SU-DHL-6 (cell line): Measurements from ENCODE around the gene TDRD1.
A peak's percentile ranks its signal among the peaks of the same experiment; 100 is the strongest.

Experiments
- H2AFZ ChIP-seq: fragments of 200-600 bp; sonication (generic); 2 replicates; pipeline ENCODE4 v1.6.1; 2014; ENCODE audit warnings: low read depth, mild to moderate bottlenecking, moderate library complexity, mixed read lengths, antibody characterized with exemption, low read length; ENCODE audit not compliant: severe bottlenecking
- H3F3A ChIP-seq: fragments of 200-600 bp; shearing (Covaris generic); 2 replicates; pipeline ENCODE4 v1.6.0; 2016; ENCODE audit warnings: antibody characterized with exemption, mild to moderate bottlenecking; ENCODE audit not compliant: insufficient read depth
- H3K27ac ChIP-seq: fragments of 200-600 bp; sonication (generic); 2 replicates; pipeline ENCODE4 v1.5.1; 2016; ENCODE audit warnings: low read depth, mild to moderate bottlenecking, low read length, moderate library complexity, mixed read lengths
- H3K27me3 ChIP-seq: fragments of 200-600 bp; sonication (generic), shearing (Covaris generic); 2 replicates; pipeline ENCODE4 v1.6.0; 2014; ENCODE audit warnings: mild to moderate bottlenecking, low read length
- H3K36me3 ChIP-seq: fragments of 200-600 bp; sonication (generic); 2 replicates; pipeline ENCODE4 v1.6.1; 2014; ENCODE audit warnings: mild to moderate bottlenecking, low read length, mixed read lengths
- H3K4me2 ChIP-seq: fragments of 300-600, 200-600 bp; shearing (Covaris generic), sonication (generic); 2 replicates; pipeline ENCODE4 v1.6.0; 2014; ENCODE audit warnings: low read length, low read depth, mild to moderate bottlenecking; ENCODE audit not compliant: poor library complexity, severe bottlenecking
- H3K4me3 ChIP-seq: fragments of 200-600 bp; sonication (generic); 2 replicates; pipeline ENCODE4 v1.5.1; 2014; ENCODE audit warnings: antibody characterized with exemption, low read length, mild to moderate bottlenecking, mixed read lengths; ENCODE audit not compliant: insufficient read depth, poor library complexity, severe bottlenecking
- H3K79me2 ChIP-seq: fragments of 200-600 bp; sonication (generic); 2 replicates; pipeline ENCODE4 v1.6.1; 2014; ENCODE audit warnings: mild to moderate bottlenecking, low read length, moderate library complexity; ENCODE audit not compliant: insufficient read depth
- H3K9ac ChIP-seq: fragments of 200-600 bp; sonication (generic); 2 replicates; pipeline ENCODE4 v1.7.0; 2014; ENCODE audit warnings: mild to moderate bottlenecking, low read length
- H3K9me2 ChIP-seq: fragments of 200-600 bp; sonication (generic); replicated peaks from 2 replicates; pipeline ENCODE4 v1.6.1; 2014; ENCODE audit warnings: low read length; ENCODE audit not compliant: insufficient read depth
- H3K9me3 ChIP-seq: fragments of 200-600 bp; sonication (generic); 2 replicates; pipeline ENCODE4 v1.6.1; 2014; ENCODE audit warnings: low read length, mixed read lengths; ENCODE audit not compliant: insufficient read depth
- H4K20me1 ChIP-seq: fragments of 200-600 bp; sonication (generic); 2 replicates; pipeline ENCODE4 v1.6.1; 2014; ENCODE audit warnings: low read depth, mild to moderate bottlenecking, antibody characterized with exemption, low read length, moderate library complexity, mixed read lengths
- EZH2phosphoT487 ChIP-seq: fragments of 200-600 bp; sonication (generic), shearing (Covaris generic); conservative IDR thresholded peaks from 2 replicates; pipeline ENCODE4 v1.6.1; 2018; ENCODE audit warnings: mild to moderate bottlenecking, antibody characterized with exemption, low read length, moderate library complexity, mixed read lengths
- TF ChIP-seq, protein P1 (sequence below): fragments of 200-600 bp; sonication (generic); IDR thresholded peaks from one replicate; pipeline ENCODE4 v1.5.1; 2017; ENCODE audit warnings: antibody characterized with exemption, mild to moderate bottlenecking, low read length, moderate library complexity; ENCODE audit not compliant: insufficient read depth, poor library complexity, severe bottlenecking

The TDRD1 gene

DNA sequence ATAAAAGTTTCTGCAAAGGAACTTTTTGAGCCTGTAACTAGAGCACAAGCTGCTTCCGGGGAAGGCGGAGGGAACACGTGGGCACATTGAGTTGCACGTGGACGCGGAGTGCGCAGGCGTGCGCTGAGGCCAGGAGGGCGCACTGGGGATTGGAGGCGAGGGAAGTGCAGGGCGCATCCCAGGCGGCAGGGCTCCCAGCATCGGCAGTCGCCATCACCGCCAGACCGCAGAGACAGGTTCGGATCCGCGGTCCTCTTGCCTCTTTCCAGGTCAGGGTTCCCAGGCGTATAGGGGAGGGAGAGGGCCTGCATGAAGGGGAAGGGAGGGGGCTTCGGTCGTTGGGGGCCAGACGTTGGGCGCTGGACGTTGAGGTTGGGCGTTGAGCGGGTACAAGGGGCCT lies at the start of gene TDRD1:
Gene TDRD1 (plus strand): TSS at position 206 of the 400 bp plus-strand sequence. CDS start 8,479 bp downstream, outside the sequence.
- Histone ChIP-seq H2AFZ (no peak within 1 kb of the TSS), H3K27ac (no peak within 1 kb of the TSS)

DNA sequence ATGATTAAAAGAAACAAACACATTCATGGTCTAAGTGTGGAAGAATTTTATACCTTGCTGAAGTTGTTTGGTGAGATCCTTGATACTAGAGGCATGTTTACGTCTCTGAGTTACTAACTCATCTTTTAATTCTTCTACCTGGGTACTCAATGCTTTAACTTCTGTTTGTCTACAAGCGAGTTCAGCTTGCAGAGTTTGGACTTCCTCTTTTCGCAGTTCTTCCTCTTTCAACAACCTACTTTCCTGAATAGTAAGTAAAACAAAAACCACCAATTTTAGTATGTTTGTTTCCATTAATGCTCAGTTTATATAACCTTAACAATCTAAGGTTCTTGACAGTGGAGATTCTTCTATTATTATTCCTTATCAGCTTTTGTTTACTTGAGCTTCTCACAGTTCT lies 48.1 kb upstream of the TDRD1 start:
- TF ChIP-seq, protein P1, sequence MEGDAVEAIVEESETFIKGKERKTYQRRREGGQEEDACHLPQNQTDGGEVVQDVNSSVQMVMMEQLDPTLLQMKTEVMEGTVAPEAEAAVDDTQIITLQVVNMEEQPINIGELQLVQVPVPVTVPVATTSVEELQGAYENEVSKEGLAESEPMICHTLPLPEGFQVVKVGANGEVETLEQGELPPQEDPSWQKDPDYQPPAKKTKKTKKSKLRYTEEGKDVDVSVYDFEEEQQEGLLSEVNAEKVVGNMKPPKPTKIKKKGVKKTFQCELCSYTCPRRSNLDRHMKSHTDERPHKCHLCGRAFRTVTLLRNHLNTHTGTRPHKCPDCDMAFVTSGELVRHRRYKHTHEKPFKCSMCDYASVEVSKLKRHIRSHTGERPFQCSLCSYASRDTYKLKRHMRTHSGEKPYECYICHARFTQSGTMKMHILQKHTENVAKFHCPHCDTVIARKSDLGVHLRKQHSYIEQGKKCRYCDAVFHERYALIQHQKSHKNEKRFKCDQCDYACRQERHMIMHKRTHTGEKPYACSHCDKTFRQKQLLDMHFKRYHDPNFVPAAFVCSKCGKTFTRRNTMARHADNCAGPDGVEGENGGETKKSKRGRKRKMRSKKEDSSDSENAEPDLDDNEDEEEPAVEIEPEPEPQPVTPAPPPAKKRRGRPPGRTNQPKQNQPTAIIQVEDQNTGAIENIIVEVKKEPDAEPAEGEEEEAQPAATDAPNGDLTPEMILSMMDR = no peak
- Histone ChIP-seq H3K9me2 (no peaks in the 10 kb centered on the region), H3K4me3 (no peak overlapping the region), H3K9ac (no peak overlapping the region), H3K4me2 (peak overlapping the region; percentile 37), H3K27me3 (no peaks in the 10 kb centered on the region), H3K9me3 (no peaks in the 10 kb centered on the region), H3F3A (peaks cover 7% of the 10 kb centered on the region; the same call in 1 of the 2 replicates), H3K79me2 (no peaks in the 10 kb centered on the region), H2AFZ (no peak overlapping the region), H3K27ac (no peak overlapping the region), H3K36me3 (peaks cover 29% of the 10 kb centered on the region), H4K20me1 (no peaks in the 10 kb centered on the region; the same call in 1 of the 2 replicates)

More for the DNA sequence above, at the start of gene TDRD1:
- Histone ChIP-seq H3K9ac (no peak within 1 kb of the TSS), H3K4me2 (no peak within 1 kb of the TSS), H4K20me1 (no peaks in the 10 kb centered on the region), H3K79me2 (no peaks in the 10 kb centered on the region), H3F3A (no peaks in the 10 kb centered on the region), H3K4me3 (no peak within 1 kb of the TSS), H3K27me3 (no peaks in the 10 kb centered on the region), H3K36me3 (no peaks in the 10 kb centered on the region), H3K9me3 (no peaks in the 10 kb centered on the region), H3K9me2 (no peaks in the 10 kb centered on the region)
- TF ChIP-seq, protein P1 = no peak
- TF ChIP-seq EZH2phosphoT487 = no peak

DNA sequence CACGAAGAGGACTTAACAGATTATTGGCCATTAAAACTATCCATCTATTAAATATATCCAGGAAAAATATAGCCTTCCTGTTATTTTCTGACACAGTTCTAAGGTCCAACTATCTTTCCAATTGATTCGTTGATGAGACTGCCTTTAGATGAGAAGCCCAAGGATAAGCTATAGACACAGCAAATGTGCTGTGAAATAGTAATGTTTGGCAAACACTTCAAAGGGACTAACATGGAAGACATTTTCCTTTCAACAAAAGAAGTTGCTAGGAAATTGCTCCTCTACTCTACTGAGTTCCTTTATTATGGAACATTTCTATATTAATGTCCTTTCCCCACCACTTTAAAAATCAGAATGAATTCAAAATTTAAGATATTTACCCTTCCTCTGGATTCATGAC lies 43.7 kb upstream of the TDRD1 start:
- no peaks in the 10 kb centered on the region for H3K27me3 ChIP-seq
- H2AFZ ChIP-seq = no peak overlapping the region
- no peaks in the 10 kb centered on the region for H3K79me2 ChIP-seq
- H3K9me2 ChIP-seq = no peaks in the 10 kb centered on the region
- no peaks in the 10 kb centered on the region for H3K9me3 ChIP-seq
- no peak overlapping the region for H3K9ac ChIP-seq
- H3K27ac ChIP-seq = no peak overlapping the region
- H3K4me2 ChIP-seq = no peak overlapping the region
- peaks cover 16% of the 10 kb centered on the region for H3K36me3 ChIP-seq
- H3K4me3 ChIP-seq = no peak overlapping the region
- no peak for TF ChIP-seq EZH2phosphoT487
- TF ChIP-seq, protein P1 = no peak
- H4K20me1 ChIP-seq = no peaks in the 10 kb centered on the region; the same call in 1 of the 2 replicates
- H3F3A ChIP-seq = peaks cover 7% of the 10 kb centered on the region; the same call in 1 of the 2 replicates
